Measurements from ENCODE around the gene OR8S1. TPM values are rescaled to one million over a fixed set of nuclear protein-coding genes. Genes with fewer than 3 reads are reported as not detected.

The OR8S1 gene
- total RNA-seq, 1 experiment from 2014 or later = not detected

- Mint-ChIP-seq H3K4me3 (ENCODE audit: unreplicated experiment) (no peak overlapping the region), H3K4me1 (ENCODE audit: insufficient read depth, unreplicated experiment) (no peaks in the 10 kb centered on the region)
- CTCF ChIA-PET = interaction anchor here (0.6 to 1.5 kb wide), 5 partner anchors 15 to 1409 kb away, joined by 3 to 5 read pairs (median 3); no protein-coding TSS in a partner anchor
Measured at GRCh38 chr12:48527891-48528670, 2.6 kb downstream of the OR8S1 start.

GRCh38 chr12:48532601-48533000, 7.2 kb downstream of the OR8S1 start:
- H3K36me3 Mint-ChIP-seq (ENCODE audit: insufficient read depth, unreplicated experiment) = no peaks in the 10 kb centered on the region
- peaks cover 5% of the 10 kb centered on the region for H3K9me3 Mint-ChIP-seq (ENCODE audit: unreplicated experiment)
- no TSS peak for BruUV-seq (replicated peaks)
- intact Hi-C loops (cut with micrococcal nuclease) = no loop called here
- DNase-seq (ENCODE audit: unreplicated experiment) = no peak
- no peak overlapping the region for H3K4me3 Mint-ChIP-seq (ENCODE audit: unreplicated experiment)
- POLR2A ChIA-PET = no interaction called here
- peaks cover 22% of the 10 kb centered on the region for H3K27me3 Mint-ChIP-seq (ENCODE audit: insufficient read depth, unreplicated experiment)
- H3K27ac Mint-ChIP-seq (ENCODE audit: low read depth, unreplicated experiment) = no peak overlapping the region
- CTCF ChIA-PET = no interaction called here
- H3K4me1 Mint-ChIP-seq (ENCODE audit: insufficient read depth, unreplicated experiment) = no peaks in the 10 kb centered on the region
- no peak for TF ChIP-seq CTCF (IDR thresholded peaks at IDR 0.05; ENCODE audit: unreplicated experiment)

More at GRCh38 chr12:48527891-48528670, 2.6 kb downstream of the OR8S1 start:
- no peak for TF ChIP-seq CTCF (IDR thresholded peaks at IDR 0.05; ENCODE audit: unreplicated experiment)
- Mint-ChIP-seq H3K9me3 (ENCODE audit: unreplicated experiment) (no peaks in the 10 kb centered on the region), H3K27ac (ENCODE audit: low read depth, unreplicated experiment) (no peak overlapping the region), H3K36me3 (ENCODE audit: insufficient read depth, unreplicated experiment) (no peaks in the 10 kb centered on the region), H3K27me3 (ENCODE audit: insufficient read depth, unreplicated experiment) (peaks cover 17% of the 10 kb centered on the region)
- no peak for DNase-seq (ENCODE audit: unreplicated experiment)
- POLR2A ChIA-PET = no interaction called here
- no TSS peak for BruUV-seq (replicated peaks)
- intact Hi-C loops (cut with micrococcal nuclease) = no loop called here

DNA sequence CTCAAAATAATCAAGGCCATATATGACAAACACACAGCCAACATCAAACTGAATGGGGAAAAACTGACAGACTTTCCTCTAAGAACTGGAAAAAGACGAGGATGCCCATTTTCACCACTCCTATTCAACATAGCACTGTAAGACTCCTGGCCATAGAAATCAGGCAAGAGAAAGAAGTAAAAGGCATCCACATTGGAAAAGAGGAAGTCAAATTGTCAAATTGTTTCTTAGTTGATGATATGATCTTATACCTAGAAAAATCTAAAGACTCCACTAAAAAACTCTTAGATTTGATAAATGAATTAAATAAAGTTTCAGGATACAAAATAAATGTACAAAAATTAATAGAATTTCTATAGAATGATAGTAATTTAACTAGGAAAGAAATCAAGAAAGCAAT, 11.2 kb downstream of the OR8S1 start:
- CTCF ChIA-PET = no interaction called here
- POLR2A ChIA-PET = no interaction called here
- Mint-ChIP-seq H3K27me3 (ENCODE audit: insufficient read depth, unreplicated experiment) (peaks cover 20% of the 10 kb centered on the region), H3K27ac (ENCODE audit: low read depth, unreplicated experiment) (no peak overlapping the region), H3K4me3 (ENCODE audit: unreplicated experiment) (no peak overlapping the region), H3K9me3 (ENCODE audit: unreplicated experiment) (peaks cover 5% of the 10 kb centered on the region), H3K4me1 (ENCODE audit: insufficient read depth, unreplicated experiment) (peaks cover 6% of the 10 kb centered on the region), H3K36me3 (ENCODE audit: insufficient read depth, unreplicated experiment) (no peaks in the 10 kb centered on the region)
- DNase-seq (ENCODE audit: unreplicated experiment) = no peak
- intact Hi-C loops (cut with micrococcal nuclease) = no loop called here
- no peak for TF ChIP-seq CTCF (IDR thresholded peaks at IDR 0.05; ENCODE audit: unreplicated experiment)
- BruUV-seq (replicated peaks) = no TSS peak

DNA sequence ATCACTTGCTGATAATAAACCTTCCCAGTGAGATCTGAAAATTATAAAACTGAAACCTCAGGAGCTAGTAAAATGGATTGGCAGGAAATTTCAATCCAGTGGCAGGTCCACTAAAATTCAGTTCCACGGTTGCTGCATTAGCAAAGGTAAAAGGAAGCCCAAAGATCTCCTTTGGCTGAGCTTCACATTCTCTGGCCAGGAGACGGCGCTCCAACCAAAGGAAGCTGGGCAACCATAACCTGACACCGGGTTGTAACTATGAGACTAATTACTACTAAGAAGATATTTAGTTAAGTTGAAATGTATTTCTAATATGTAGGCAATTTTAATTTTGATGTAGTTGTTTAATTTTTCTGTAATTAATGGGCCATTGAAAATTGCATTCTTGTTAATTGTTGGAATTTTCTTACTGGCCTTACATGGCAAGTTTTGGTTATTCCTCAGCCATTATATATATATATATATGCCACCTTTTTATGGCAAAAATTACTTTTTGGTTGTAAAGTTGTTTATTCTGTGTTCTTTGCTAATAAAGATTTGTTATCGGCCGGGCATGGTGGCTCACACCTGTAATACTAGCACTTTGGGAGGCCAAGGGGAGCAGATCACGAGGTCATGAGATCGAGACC, 17.0 kb downstream of the OR8S1 start:
- Mint-ChIP-seq H3K27ac (ENCODE audit: low read depth, unreplicated experiment) (no peak overlapping the region), H3K9me3 (ENCODE audit: unreplicated experiment) (no peaks in the 10 kb centered on the region), H3K4me1 (ENCODE audit: insufficient read depth, unreplicated experiment) (peaks cover 6% of the 10 kb centered on the region), H3K36me3 (ENCODE audit: insufficient read depth, unreplicated experiment) (no peaks in the 10 kb centered on the region), H3K27me3 (ENCODE audit: insufficient read depth, unreplicated experiment) (peaks cover 18% of the 10 kb centered on the region), H3K4me3 (ENCODE audit: unreplicated experiment) (no peak overlapping the region)
- DNase-seq (ENCODE audit: unreplicated experiment) = peak; percentile 73
- BruUV-seq (replicated peaks) = no TSS peak
- ChIA-PET CTCF (interaction anchor here (0.6 to 5.3 kb wide), 11 partner anchors 14 to 514 kb away, joined by 3 to 79 read pairs (median 3); no protein-coding TSS in a partner anchor), POLR2A (interaction anchor here (0.8 kb wide), 1 partner anchor 75 kb away, joined by 6 read pairs; no protein-coding TSS in a partner anchor)
- TF ChIP-seq CTCF (IDR thresholded peaks at IDR 0.05; ENCODE audit: unreplicated experiment) = peak; percentile 65
- intact Hi-C loops (cut with micrococcal nuclease) = loop anchor here (1.0 to 5.0 kb wide), 3 partner anchors 76 to 254 kb away; no protein-coding TSS in a partner anchor
